SU-DHL-6 (cell line): ENCODE results near the gene TUG1.

Source experiments
- CTCF ChIP-seq: fragments of 200-600 bp; sonication (generic); IDR thresholded peaks from one replicate; pipeline ENCODE4 v1.5.1; 2017; ENCODE audit warnings: antibody characterized with exemption, mild to moderate bottlenecking, low read length, moderate library complexity; ENCODE audit not compliant: insufficient read depth, poor library complexity, severe bottlenecking
- EZH2phosphoT487 ChIP-seq: fragments of 200-600 bp; sonication (generic), shearing (Covaris generic); conservative IDR thresholded peaks from 2 replicates; pipeline ENCODE4 v1.6.1; 2018; ENCODE audit warnings: mild to moderate bottlenecking, antibody characterized with exemption, low read length, moderate library complexity, mixed read lengths

- TF ChIP-seq EZH2phosphoT487: no peak
- TF ChIP-seq CTCF: no peak
Observed at GRCh38 chr22:30943368-30943767, 25.7 kb upstream of the TUG1 start.
